NCI-H146 treated with DMSO at 0.1 percent for 48 hours (cell line): ENCODE data around the gene PRKCH.

Experiments used
- DNase-seq: peaks from one replicate; lab custom pipeline; 2025; ENCODE audit not compliant: unreplicated experiment; lab: John Stamatoyannopoulos, UW

PRKCH gene

GRCh38 chr14:61505815-61506809 lies 184.7 kb downstream of the PRKCH start:
- no peak for DNase-seq

- no peak for DNase-seq
Observed at GRCh38 chr14:61508526-61508925, 187.1 kb downstream of the PRKCH start.

- no peak for DNase-seq
Observed at GRCh38 chr14:61510736-61511557, 189.6 kb downstream of the PRKCH start.

GRCh38 chr14:61511558-61511948 lies 190.2 kb downstream of the PRKCH start:
- no peak for DNase-seq

GRCh38 chr14:61512026-61512834 lies 190.9 kb downstream of the PRKCH start:
- no peak for DNase-seq

- DNase-seq, result no peak
Observed at GRCh38 chr14:61513986-61514830, 192.8 kb downstream of the PRKCH start.

- DNase-seq, result no peak
Observed at GRCh38 chr14:61514927-61515326, 193.5 kb downstream of the PRKCH start.

- DNase-seq, result no peak
Observed at GRCh38 chr14:61515436-61516117, 194.2 kb downstream of the PRKCH start.

- DNase-seq, result no peak
Observed at GRCh38 chr14:61516118-61516743, 194.9 kb downstream of the PRKCH start.

GRCh38 chr14:61516964-61517653 lies 195.7 kb downstream of the PRKCH start:
- DNase-seq, result no peak

- DNase-seq, result no peak
Observed at GRCh38 chr14:61517911-61518384, 196.6 kb downstream of the PRKCH start.

GRCh38 chr14:61518403-61518802 lies 197.0 kb downstream of the PRKCH start:
- no peak for DNase-seq

GRCh38 chr14:61519106-61519505 lies 197.7 kb downstream of the PRKCH start:
- DNase-seq, result no peak

- no peak for DNase-seq
Observed at GRCh38 chr14:61519735-61520134, 198.4 kb downstream of the PRKCH start.

- DNase-seq, result no peak
Observed at GRCh38 chr14:61520576-61520975, 199.2 kb downstream of the PRKCH start.

GRCh38 chr14:61521773-61522172 lies 200.4 kb downstream of the PRKCH start:
- no peak for DNase-seq

- DNase-seq, result no peak
Observed at GRCh38 chr14:61523751-61524150, 202.4 kb downstream of the PRKCH start.

GRCh38 chr14:61524211-61524806 lies 202.9 kb downstream of the PRKCH start:
- no peak for DNase-seq
